ENCODE data around the gene NAALADL2. TPM values are rescaled to one million over a fixed set of nuclear protein-coding genes. Genes with fewer than 3 reads are reported as not detected.

NAALADL2 gene
- total RNA-seq, 1 donor from 2014 or later, result 1.6 TPM

DNA sequence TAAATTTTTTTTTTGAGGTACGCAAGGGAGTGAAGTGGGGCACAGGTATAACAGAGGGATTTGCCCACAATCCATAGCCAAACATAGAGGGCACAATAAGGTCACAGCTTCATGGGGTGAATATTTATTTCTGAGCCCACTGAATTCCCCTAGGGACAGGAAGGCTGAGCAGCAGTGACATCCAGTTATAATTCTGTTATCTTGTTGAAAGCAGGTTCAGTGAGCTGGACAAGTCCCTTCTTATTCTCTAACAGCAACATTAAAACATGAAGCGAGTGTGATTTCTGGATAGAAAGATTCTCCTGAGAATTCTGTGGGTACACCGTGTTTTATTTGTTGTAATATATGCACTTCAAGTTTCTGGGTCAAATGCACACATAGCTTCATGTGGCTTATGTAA lies 538.2 kb downstream of the NAALADL2 start:
- no peak for DNase-seq
- H3K36me3 Mint-ChIP-seq (ENCODE audit: unreplicated experiment), result no peaks in the 10 kb centered on the region
- no peak overlapping the region for H3K27ac Mint-ChIP-seq (ENCODE audit: unreplicated experiment)
- H3K4me1 Mint-ChIP-seq (ENCODE audit: low read depth, unreplicated experiment), result peaks cover 14% of the 10 kb centered on the region
- TF ChIP-seq, protein P1, sequence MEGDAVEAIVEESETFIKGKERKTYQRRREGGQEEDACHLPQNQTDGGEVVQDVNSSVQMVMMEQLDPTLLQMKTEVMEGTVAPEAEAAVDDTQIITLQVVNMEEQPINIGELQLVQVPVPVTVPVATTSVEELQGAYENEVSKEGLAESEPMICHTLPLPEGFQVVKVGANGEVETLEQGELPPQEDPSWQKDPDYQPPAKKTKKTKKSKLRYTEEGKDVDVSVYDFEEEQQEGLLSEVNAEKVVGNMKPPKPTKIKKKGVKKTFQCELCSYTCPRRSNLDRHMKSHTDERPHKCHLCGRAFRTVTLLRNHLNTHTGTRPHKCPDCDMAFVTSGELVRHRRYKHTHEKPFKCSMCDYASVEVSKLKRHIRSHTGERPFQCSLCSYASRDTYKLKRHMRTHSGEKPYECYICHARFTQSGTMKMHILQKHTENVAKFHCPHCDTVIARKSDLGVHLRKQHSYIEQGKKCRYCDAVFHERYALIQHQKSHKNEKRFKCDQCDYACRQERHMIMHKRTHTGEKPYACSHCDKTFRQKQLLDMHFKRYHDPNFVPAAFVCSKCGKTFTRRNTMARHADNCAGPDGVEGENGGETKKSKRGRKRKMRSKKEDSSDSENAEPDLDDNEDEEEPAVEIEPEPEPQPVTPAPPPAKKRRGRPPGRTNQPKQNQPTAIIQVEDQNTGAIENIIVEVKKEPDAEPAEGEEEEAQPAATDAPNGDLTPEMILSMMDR (IDR thresholded peaks at IDR 0.05; ENCODE audit: partially characterized antibody, unreplicated experiment), result no peak
- no peaks in the 10 kb centered on the region for H3K27me3 Mint-ChIP-seq (ENCODE audit: unreplicated experiment)
- H3K9me3 Mint-ChIP-seq (ENCODE audit: unreplicated experiment), result no peaks in the 10 kb centered on the region
- no peak overlapping the region for H3K4me3 Mint-ChIP-seq (ENCODE audit: unreplicated experiment)

DNA sequence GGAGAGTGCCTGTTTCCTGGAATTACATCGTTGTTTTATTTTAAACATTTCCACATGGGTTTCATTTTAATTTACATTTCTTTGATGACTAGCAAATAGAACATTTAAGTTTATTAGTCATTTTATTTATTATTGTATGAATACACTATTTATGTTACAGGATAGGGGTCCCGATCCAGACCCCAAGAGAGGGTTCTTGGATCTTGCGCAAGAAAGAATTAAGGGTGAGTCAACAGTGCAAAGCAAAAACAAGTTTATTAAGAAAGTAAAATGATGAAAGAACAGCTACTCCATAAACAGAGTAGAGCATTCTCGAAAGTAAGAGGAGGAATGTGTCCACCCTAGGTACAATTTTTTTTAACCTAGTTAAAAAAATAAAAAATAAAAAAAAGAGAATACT lies 539.5 kb downstream of the NAALADL2 start:
- Mint-ChIP-seq H3K27me3 (ENCODE audit: unreplicated experiment) (no peaks in the 10 kb centered on the region), H3K27ac (ENCODE audit: unreplicated experiment) (no peak overlapping the region), H3K4me3 (ENCODE audit: unreplicated experiment) (no peak overlapping the region), H3K36me3 (ENCODE audit: unreplicated experiment) (no peaks in the 10 kb centered on the region), H3K9me3 (ENCODE audit: unreplicated experiment) (no peaks in the 10 kb centered on the region), H3K4me1 (ENCODE audit: low read depth, unreplicated experiment) (peaks cover 14% of the 10 kb centered on the region)
- DNase-seq, result no peak
- TF ChIP-seq, protein P1 (IDR thresholded peaks at IDR 0.05; ENCODE audit: partially characterized antibody, unreplicated experiment), result no peak

DNA sequence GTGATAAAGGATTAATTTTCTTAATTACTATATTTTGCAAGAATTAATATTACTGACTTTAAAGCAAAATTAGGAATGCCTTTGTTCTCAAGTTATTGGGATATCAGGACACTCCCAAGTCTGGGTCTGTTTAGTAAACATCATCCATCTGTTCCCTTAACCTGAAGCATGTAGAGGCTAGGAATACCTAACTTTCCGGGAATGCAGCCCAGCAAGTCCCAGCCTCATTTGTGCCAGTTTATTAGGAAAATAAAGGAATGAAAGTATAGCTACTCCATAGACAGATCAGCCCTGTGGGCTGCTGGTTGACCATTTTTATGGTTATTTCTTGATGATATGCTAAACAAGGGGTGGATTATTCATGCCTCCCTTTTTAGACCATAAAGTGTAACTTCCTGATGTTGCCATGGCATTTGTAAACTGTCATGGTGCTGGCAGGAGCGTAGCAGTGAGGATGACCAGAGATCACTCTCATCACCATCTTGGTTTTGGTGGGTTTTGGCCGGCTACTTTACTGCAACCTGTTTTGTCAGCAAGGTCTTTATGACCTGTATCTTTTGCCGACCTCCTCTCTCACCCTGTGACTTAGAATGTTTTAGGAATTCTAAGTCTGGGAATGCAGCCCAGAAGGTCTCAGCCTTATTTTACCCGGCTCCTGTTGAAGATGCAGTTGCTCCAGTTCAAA lies 540.2 kb downstream of the NAALADL2 start:
- H3K9me3 Mint-ChIP-seq (ENCODE audit: unreplicated experiment), result no peaks in the 10 kb centered on the region
- H3K27me3 Mint-ChIP-seq (ENCODE audit: unreplicated experiment), result no peaks in the 10 kb centered on the region
- H3K27ac Mint-ChIP-seq (ENCODE audit: unreplicated experiment), result no peak overlapping the region
- H3K4me1 Mint-ChIP-seq (ENCODE audit: low read depth, unreplicated experiment), result peaks cover 14% of the 10 kb centered on the region
- H3K36me3 Mint-ChIP-seq (ENCODE audit: unreplicated experiment), result no peaks in the 10 kb centered on the region
- H3K4me3 Mint-ChIP-seq (ENCODE audit: unreplicated experiment), result no peak overlapping the region
- TF ChIP-seq, protein P1 (IDR thresholded peaks at IDR 0.05; ENCODE audit: partially characterized antibody, unreplicated experiment), result no peak
- DNase-seq, result no peak

DNA sequence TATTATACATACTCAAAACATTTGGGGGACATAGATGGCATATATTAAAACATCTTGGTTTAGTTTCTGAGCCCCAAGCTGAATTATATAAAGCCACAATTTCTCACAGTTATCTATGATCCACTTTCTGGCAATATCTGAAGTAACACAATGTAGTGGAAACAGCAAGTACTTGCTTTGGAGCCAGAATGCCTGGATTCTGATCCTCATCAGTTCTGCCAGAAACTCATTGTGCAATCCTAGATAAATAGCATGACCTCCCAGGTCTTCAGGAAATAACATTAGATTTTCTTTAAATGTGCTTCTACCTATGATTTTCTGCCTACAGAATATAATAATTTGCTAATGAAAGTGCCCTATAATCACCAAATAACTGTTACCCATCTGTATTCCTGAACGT lies 544.9 kb downstream of the NAALADL2 start:
- H3K27ac Mint-ChIP-seq (ENCODE audit: unreplicated experiment), result no peak overlapping the region

DNA sequence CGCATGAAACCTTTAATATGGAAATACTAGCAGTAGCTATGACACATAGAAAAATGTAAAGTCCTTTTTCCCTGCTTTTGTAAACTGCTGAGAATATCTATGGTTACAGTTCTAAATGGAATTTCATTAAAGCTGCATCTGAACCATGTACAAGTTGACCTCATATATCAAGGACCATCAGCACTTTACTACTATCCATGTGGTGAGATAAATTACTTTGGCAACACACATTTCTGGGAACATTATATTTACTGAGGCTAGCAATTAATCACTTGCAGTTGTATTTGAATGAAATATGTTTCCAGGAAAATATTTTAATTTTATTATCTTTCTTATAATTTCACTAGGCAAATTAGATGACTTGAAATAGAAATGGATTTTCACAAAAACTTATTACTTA lies 545.5 kb downstream of the NAALADL2 start:
- no peak overlapping the region for H3K27ac Mint-ChIP-seq (ENCODE audit: unreplicated experiment)
- no peaks in the 10 kb centered on the region for H3K27me3 Mint-ChIP-seq (ENCODE audit: unreplicated experiment)
- TF ChIP-seq, protein P1 (IDR thresholded peaks at IDR 0.05; ENCODE audit: partially characterized antibody, unreplicated experiment), result no peak
- H3K9me3 Mint-ChIP-seq (ENCODE audit: unreplicated experiment), result peaks cover 2% of the 10 kb centered on the region
- no peak for DNase-seq
- no peak overlapping the region for H3K4me3 Mint-ChIP-seq (ENCODE audit: unreplicated experiment)
- H3K4me1 Mint-ChIP-seq (ENCODE audit: low read depth, unreplicated experiment), result no peaks in the 10 kb centered on the region
- H3K36me3 Mint-ChIP-seq (ENCODE audit: unreplicated experiment), result no peaks in the 10 kb centered on the region

More for the DNA sequence above, 544.9 kb downstream of the NAALADL2 start:
- TF ChIP-seq, protein P1 (IDR thresholded peaks at IDR 0.05; ENCODE audit: partially characterized antibody, unreplicated experiment), result no peak
- Mint-ChIP-seq H3K4me1 (ENCODE audit: low read depth, unreplicated experiment) (no peaks in the 10 kb centered on the region), H3K9me3 (ENCODE audit: unreplicated experiment) (peaks cover 2% of the 10 kb centered on the region), H3K4me3 (ENCODE audit: unreplicated experiment) (no peak overlapping the region), H3K27me3 (ENCODE audit: unreplicated experiment) (no peaks in the 10 kb centered on the region), H3K36me3 (ENCODE audit: unreplicated experiment) (no peaks in the 10 kb centered on the region)
- no peak for DNase-seq

Data from glutamatergic neuron (in vitro differentiated cells).